ENCODE data around the gene NTM. TPM values are rescaled to one million over a fixed set of nuclear protein-coding genes. Genes with fewer than 3 reads are reported as not detected.

NTM gene
- total and polyA plus RNA-seq, 12 donors: 0.43 to 3.0 (median 1.3) TPM

GRCh38 chr11:131922220-131922619 lies 551.8 kb downstream of the NTM start:
- peaks cover 0 to 12% (median 0%) of the 10 kb centered on the region in 7 donors for H3K27me3 ChIP-seq
- intact Hi-C loops (cut with DNase I): loop anchor here in 1 of 10 donors (5.0 kb wide), 1 partner anchor 1145 kb away; no protein-coding TSS in a partner anchor
- TF ChIP-seq CTCF (IDR thresholded peaks at IDR 0.05): no peak
- H3K4me1 ChIP-seq: peaks cover 0 to 12% (median 4%) of the 10 kb centered on the region in 9 donors
- no peak overlapping the region for H3K27ac ChIP-seq
- ATAC-seq (no peak), DNase-seq (no peak)
- 80% methylated on average over 6 of the region's 6 CpGs for WGBS, 2 donors
- H3K4me3 ChIP-seq: no peak overlapping the region
- no peaks in the 10 kb centered on the region for H3K36me3 ChIP-seq
- H3K9me3 ChIP-seq: no peaks in the 10 kb centered on the region

GRCh38 chr11:131923309-131923708 lies 552.9 kb downstream of the NTM start:
- DNase-seq: no peak
- no peak for ATAC-seq
- no peak overlapping the region for H3K27ac ChIP-seq
- H3K4me1 ChIP-seq: peaks cover 0 to 12% (median 4%) of the 10 kb centered on the region in 9 donors
- 55 to 69% methylated on average over 3 of the region's 3 CpGs for WGBS, 2 donors
- no peak overlapping the region for H3K4me3 ChIP-seq
- peaks cover 0 to 9% (median 0%) of the 10 kb centered on the region in 7 donors for H3K27me3 ChIP-seq
- intact Hi-C loops (cut with DNase I): loop anchor here in 1 of 10 donors (5.0 kb wide), 1 partner anchor 1144 kb away; no protein-coding TSS in a partner anchor
- no peaks in the 10 kb centered on the region for H3K36me3 ChIP-seq
- no peak for TF ChIP-seq CTCF (IDR thresholded peaks at IDR 0.05)
- H3K9me3 ChIP-seq: no peaks in the 10 kb centered on the region

- intact Hi-C loops (cut with DNase I): loop anchor here in 1 of 10 donors (5.0 kb wide), 1 partner anchor 1143 kb away; no protein-coding TSS in a partner anchor
- peaks cover 0 to 12% (median 4%) of the 10 kb centered on the region in 9 donors for H3K4me1 ChIP-seq
These were observed 553.6 kb downstream of the NTM start for GRCh38 chr11:131924001-131924400.

GRCh38 chr11:131924457-131925201 lies 554.2 kb downstream of the NTM start:
- Histone ChIP-seq H3K36me3 (no peaks in the 10 kb centered on the region), H3K27ac (no peak overlapping the region), H3K4me1 (peaks cover 0 to 12% (median 4%) of the 10 kb centered on the region in 9 donors), H3K9me3 (no peaks in the 10 kb centered on the region), H3K4me3 (no peak overlapping the region), H3K27me3 (peaks cover 0 to 9% (median 0%) of the 10 kb centered on the region in 7 donors)
- no peak for TF ChIP-seq CTCF (IDR thresholded peaks at IDR 0.05)
- no peak for ATAC-seq
- intact Hi-C loops (cut with DNase I): loop anchor here in 1 of 10 donors (5.0 kb wide), 1 partner anchor 1143 kb away; no protein-coding TSS in a partner anchor
- no peak for DNase-seq
- WGBS, 2 donors: 29 to 33% methylated on average over 4 of the region's 4 CpGs

More at GRCh38 chr11:131924001-131924400, 553.6 kb downstream of the NTM start:
- peaks cover 0 to 9% (median 0%) of the 10 kb centered on the region in 7 donors for H3K27me3 ChIP-seq
- H3K27ac ChIP-seq: no peak overlapping the region
- TF ChIP-seq CTCF (IDR thresholded peaks at IDR 0.05): no peak
- DNase-seq: no peak
- H3K36me3 ChIP-seq: no peaks in the 10 kb centered on the region
- no peak overlapping the region for H3K4me3 ChIP-seq
- H3K9me3 ChIP-seq: no peaks in the 10 kb centered on the region
- peak in 2 of 8 donors; percentile 22 to 33 for ATAC-seq
- 50 to 68% methylated on average over 8 of the region's 8 CpGs for WGBS, 2 donors
